Fibroblast of peridontal ligament (primary cell): ENCODE results near the gene KIF7.
"Not testable (repeated sequence)": the region's sequence is repeated elsewhere in the genome, so short reads cannot be mapped to it uniquely, and the experiment has no call there.

Experiments
- DNase-seq: peaks from one replicate; pipeline ENCODE4 v3.0.0-alpha.2; 2010; ENCODE audit errors: extremely low read depth

Gene KIF7

DNA sequence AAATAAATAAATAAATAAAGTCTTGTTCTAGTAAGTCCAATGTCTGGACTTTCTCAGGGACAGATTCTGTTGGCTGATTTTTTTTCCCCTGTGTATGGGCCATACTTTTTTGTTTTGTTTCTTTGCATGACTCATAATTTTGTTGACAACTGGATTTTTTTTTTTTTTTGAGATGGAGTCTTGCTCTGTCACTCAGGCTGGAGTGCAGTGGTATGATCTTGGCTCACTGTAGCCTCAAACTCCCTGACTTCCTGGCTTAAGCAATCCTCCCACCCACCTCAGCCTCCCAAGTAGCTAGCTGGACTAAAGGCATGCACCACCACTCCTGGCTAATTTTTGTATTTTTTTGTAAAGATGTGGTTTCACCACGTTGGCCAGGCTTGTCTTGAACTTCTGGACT is 41.1 kb downstream of the KIF7 start:
- DNase-seq: no peak

DNA sequence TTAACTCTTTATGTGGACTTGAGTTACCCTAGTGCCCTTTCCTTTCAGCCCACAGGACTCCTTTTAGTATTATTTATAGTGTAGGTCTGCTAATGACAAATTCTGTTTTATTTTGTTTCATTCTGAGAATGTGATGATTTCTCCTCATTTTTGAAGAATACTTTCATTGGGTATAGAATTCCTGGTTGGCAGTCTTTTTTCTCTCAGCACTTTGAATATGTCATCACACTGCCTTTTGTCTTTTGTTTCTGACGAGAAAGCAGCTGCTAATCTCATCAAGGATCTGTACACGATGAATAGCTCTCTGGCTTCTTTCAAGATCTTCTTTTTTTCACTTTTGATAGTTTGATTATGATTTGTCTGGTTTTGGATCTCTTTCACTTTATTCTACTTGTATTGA is 42.2 kb downstream of the KIF7 start:
- no peak for DNase-seq

DNA sequence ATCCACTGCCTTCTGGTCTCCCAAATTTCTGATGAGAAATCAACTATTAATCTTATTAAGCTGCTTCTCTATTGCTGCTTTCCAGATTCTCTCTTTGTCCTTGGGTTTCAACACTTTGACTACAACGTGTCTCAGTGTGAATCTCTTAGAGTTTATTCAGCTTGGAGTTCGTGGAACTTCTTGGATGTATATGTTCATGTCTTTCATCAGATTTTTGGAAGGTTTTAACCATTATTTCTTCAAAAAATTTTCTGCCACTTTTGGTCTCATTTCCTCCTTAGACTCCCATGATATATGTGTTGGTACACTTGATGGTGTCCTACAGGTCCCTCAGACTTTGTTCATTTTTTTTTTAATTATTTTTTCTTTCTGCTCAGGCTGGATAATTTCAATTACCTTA is 44.0 kb downstream of the KIF7 start:
- DNase-seq: no peak

DNA sequence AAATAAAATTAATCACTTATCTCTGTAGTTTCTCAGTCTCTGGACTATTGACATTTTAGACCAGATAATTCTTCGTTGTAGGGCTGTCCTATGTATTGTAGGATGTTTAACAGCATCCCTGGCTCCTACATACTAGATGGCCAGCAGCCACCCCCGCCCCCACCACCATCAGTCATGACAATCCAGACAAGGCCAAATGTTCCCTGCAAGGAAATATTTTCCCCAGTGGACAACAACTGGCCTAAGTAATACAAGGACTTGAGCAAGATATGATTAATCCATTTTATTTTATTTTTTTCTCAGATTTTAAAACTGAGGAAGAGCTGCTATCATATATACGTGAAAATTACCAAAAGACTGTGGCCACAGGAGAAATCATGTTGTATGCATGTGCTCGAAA is 56.2 kb downstream of the KIF7 start:
- DNase-seq: no peak

DNA sequence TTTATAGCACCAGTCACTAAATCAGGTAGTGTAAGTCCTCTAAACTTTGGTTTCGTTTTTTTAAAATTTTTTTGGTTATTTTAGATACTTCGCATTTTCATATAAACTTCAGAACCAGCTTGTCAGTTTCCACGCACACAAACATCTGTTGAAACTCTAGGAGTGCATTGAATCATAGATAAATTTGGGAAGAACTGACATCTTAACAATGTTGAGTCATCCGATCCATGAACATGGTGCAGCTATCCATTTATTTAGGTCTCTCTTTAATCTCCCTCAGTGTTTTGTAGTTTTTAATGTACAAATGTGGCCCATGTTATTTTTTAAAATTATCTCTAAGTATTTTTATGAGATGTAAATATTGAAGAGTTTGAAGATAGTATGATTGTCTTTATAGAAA is 62.2 kb downstream of the KIF7 start:
- peak; percentile 20 for DNase-seq

DNA sequence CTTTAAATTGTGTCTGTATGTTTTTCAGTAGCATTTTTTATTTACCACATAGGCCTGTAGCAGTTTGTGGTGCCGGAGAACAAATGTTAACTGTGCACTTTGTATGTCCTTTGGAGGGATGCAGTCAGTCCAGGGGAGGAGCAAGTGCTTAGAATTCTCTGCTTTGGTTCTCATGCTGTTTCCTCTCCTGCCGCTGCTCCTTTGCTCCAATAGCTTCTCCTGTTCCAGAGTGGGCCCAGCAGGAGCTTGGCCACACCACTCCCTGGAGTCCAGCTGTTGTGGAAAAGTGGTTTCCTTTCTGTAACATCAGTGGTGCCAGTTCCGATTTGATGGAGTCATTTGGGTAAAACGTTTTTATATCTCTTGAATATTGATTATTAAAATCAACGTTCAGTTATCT is 63.4 kb downstream of the KIF7 start:
- DNase-seq: no peak

DNA sequence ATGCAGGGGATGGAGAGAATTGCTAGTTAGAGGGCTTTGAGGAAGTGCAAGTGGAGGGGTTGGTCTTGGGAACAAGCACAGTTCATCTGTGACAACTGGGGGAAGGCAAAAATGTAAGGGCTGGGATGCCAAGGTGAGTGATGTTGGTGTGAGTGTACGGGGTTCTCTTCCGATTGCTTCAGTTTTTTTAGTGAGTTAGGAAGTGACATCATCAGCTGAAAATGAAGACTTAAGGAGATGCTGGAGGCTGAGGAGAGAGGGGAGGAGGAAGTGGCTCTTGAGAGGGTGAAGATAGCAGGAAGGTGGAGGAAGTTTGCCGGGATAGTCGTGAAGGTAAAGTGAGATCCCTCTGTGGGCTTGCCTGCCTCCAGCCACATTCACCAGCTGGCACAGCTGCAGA is 67.3 kb downstream of the KIF7 start:
- DNase-seq: peak; percentile 39

DNA sequence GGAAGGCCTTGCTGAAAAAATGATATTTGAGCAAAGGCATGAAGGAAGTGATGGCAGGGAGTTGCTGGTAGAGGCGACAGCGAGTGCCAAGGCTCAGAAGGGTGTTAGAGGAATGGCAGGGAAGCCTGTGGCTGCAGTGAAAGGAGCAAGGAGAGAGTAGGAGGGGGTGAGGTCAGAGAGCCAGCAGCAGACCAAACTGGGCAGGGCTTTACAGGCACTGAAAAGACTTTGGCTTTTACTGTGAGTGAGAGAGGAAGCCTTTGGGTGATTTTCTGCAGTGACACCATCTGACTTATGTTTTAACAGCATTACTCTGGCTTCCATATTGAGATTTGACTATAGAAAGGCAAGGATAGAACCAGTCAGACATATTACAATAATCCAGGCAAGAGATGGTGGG is 68.6 kb downstream of the KIF7 start:
- DNase-seq: no peak

DNA sequence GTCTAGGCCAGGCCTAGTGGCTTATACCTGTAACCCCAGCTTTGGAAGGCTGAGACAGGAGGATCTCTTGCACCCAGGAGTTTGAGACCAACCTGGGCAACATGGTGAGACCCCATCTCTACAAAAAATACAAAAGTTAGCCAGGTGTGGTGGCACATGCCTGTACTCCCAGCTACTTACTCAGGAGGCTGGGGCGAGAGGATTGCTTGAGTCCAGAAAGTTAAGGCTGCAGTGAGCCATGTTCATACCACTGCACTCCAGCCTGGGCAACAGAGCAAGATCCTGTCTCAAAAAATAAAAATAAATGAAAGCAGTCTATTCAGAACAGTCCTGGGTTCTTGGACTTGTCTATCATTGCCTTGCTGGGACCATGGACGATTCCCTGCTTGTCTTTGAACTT is 74.5 kb downstream of the KIF7 start:
- DNase-seq: not testable (repeated sequence)

DNA sequence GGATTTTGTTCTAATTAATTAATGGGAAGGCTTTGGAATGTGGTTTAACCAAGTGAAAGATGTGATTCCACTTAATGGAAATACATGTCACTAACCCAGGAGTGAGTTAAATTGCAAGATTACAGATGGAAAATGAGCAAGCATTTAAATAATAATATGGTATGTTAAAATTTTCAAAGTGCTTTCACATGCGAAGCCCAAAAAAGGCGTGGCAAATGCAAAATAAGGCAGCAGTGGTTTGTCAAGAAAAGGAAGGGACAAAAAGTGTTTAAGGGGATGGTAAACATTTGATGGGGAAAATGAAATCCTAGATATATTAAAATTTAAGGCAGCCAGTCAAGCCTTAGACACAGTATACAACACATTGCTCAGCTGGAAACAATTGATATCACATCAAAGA is 77.1 kb downstream of the KIF7 start:
- no peak for DNase-seq
